HG03442 (cell line): ENCODE data around the gene FAM229A.
"Not testable (repeated sequence)": the region's sequence is repeated elsewhere in the genome, so short reads cannot be mapped to it uniquely, and the experiment has no call there.

ENCODE experiments used
- ATAC-seq: cut with Tn5 transposase; IDR thresholded peaks from one replicate; pipeline ENCODE4 v1.9.1; 2021; ENCODE audit warnings: mild to moderate bottlenecking, moderate library complexity; ENCODE audit not compliant: unreplicated experiment

FAM229A gene

GRCh38 chr1:32362474-32363313 lies at the start of gene FAM229A, which contains the start of gene TSSK3:
FAM229A (minus strand) TSS chr1:32362485; CDS start chr1:32362091, 394 bp downstream.
TSSK3 (plus strand) TSS chr1:32362539; CDS start chr1:32362702, 163 bp downstream.
- no peak for ATAC-seq

- ATAC-seq: no peak
Observed at GRCh38 chr1:32411261-32411660, 49.0 kb upstream of the FAM229A start.

GRCh38 chr1:32406629-32407111 lies 44.4 kb upstream of the FAM229A start:
- ATAC-seq: no peak

- no peak for ATAC-seq
Observed at GRCh38 chr1:32405672-32406467, 43.6 kb upstream of the FAM229A start.

GRCh38 chr1:32404946-32405345 lies 42.7 kb upstream of the FAM229A start:
- ATAC-seq: no peak

- no peak for ATAC-seq
Observed at GRCh38 chr1:32400876-32401631, 38.8 kb upstream of the FAM229A start.

GRCh38 chr1:32399843-32400242 lies 37.6 kb upstream of the FAM229A start:
- ATAC-seq: no peak

GRCh38 chr1:32398401-32398800 lies 36.1 kb upstream of the FAM229A start:
- ATAC-seq: no peak

GRCh38 chr1:32396524-32396923 lies 34.2 kb upstream of the FAM229A start:
- ATAC-seq: not testable (repeated sequence)

- ATAC-seq: no peak
Observed at GRCh38 chr1:32394890-32395432, 32.7 kb upstream of the FAM229A start.

- ATAC-seq: peak; percentile 96
Observed at GRCh38 chr1:32394141-32394889, 32.0 kb upstream of the FAM229A start, which contains the start of gene BSDC1. BSDC1 (minus strand) TSS chr1:32394441; CDS start chr1:32394414, 27 bp downstream.

- ATAC-seq: no peak
Observed at GRCh38 chr1:32393832-32394140, 31.5 kb upstream of the FAM229A start.

GRCh38 chr1:32393136-32393535 lies 30.9 kb upstream of the FAM229A start:
- no peak for ATAC-seq

- no peak for ATAC-seq
Observed at GRCh38 chr1:32392325-32392724, 30.0 kb upstream of the FAM229A start.

- ATAC-seq: no peak
Observed at GRCh38 chr1:32390904-32391870, 28.9 kb upstream of the FAM229A start.

GRCh38 chr1:32388641-32389040 lies 26.4 kb upstream of the FAM229A start:
- no peak for ATAC-seq

GRCh38 chr1:32386676-32387392 lies 24.5 kb upstream of the FAM229A start:
- ATAC-seq: no peak

- ATAC-seq: no peak
Observed at GRCh38 chr1:32380057-32380456, 17.8 kb upstream of the FAM229A start.
